GM12878 (cell line): Measurements from ENCODE around the gene GARNL3. TPM values are rescaled to one million over a fixed set of nuclear protein-coding genes. Genes with fewer than 3 reads are reported as not detected.

Source experiments
- ATAC-seq: fragments of 200-7000 bp; cut with Tn5 transposase; 3 replicates; pipeline ENCODE4 v1.9.1; 2020; ENCODE audit warnings: mild to moderate bottlenecking, moderate library complexity
- BruUV-seq: library from RNA; stranded (reverse); fragments of 400-500 nt; replicated peaks from 2 replicates; lab custom pipeline; 2021; lab: Mats Ljungman, UMichigan
- CTCF ChIA-PET: fragments of 300-600 bp; sonication (Branson Sonifier 250); formaldehyde crosslinking; extraction: SDS; loops from one replicate; lab custom pipeline; 2021; ENCODE audit warnings: inconsistent platforms; lab: Yijun Ruan, JAX
- POLR2A ChIA-PET: fragments of 350-600 bp; formaldehyde crosslinking; extraction: SDS; loops from one replicate; lab custom pipeline; 2021; ENCODE audit warnings: inconsistent platforms; lab: Charles Lee
- RAD21 ChIA-PET: fragments of 300-600 bp; sonication (Branson Sonifier 250); formaldehyde crosslinking; loops from one replicate; lab custom pipeline; 2023; ENCODE audit warnings: antibody characterized with exemption; ENCODE audit not compliant: unreplicated experiment; lab: Charles Lee
- SMC1A ChIA-PET: fragments of 300-600 bp; sonication (Branson Sonifier 250); formaldehyde crosslinking; loops from one replicate; lab custom pipeline; 2023; ENCODE audit not compliant: unreplicated experiment, uncharacterized antibody; lab: Charles Lee
- DNase-seq: peaks from one replicate; pipeline ENCODE4 v3.0.0-alpha.2; 2011; ENCODE audit warnings: low read depth, low spot score
- FAIRE-seq: peaks from 3 replicates; lab custom pipeline; 2011; peaks lifted over from hg19 to GRCh38; lab: Jason Lieb, UNC
- H2AFZ ChIP-seq: 2 replicates; pipeline ENCODE4 v1.6.0; 2011; ENCODE audit warnings: low read depth, low read length, control low read depth; ENCODE audit not compliant: control insufficient read depth
- H3K27ac ChIP-seq: 2 replicates; pipeline ENCODE4 v1.5.1; 2011; ENCODE audit warnings: control low read depth; ENCODE audit not compliant: control insufficient read depth, insufficient read depth
- H3K27me3 ChIP-seq, 2 experiments: replicated peaks in 1 of 2; 2 replicates each; pipeline versions ENCODE4 v1.6.0 to v1.6.1; 2011; ENCODE audit warnings: low read length in 1 of 2; ENCODE audit not compliant: control insufficient read depth in 2 of 2, insufficient read depth in 2 of 2
- H3K36me3 ChIP-seq, 2 experiments: 2 replicates each; pipeline ENCODE4 v1.5.1; 2011; ENCODE audit warnings: low read length in 1 of 2; ENCODE audit not compliant: control insufficient read depth in 2 of 2, insufficient read depth in 2 of 2
- H3K4me1 ChIP-seq: 2 replicates; pipeline ENCODE4 v1.6.1; 2011; ENCODE audit warnings: mild to moderate bottlenecking, low read length, moderate library complexity, mixed read lengths; ENCODE audit not compliant: control insufficient read depth, insufficient read depth
- H3K4me2 ChIP-seq: 2 replicates; pipeline ENCODE4 v1.6.0; 2011; ENCODE audit warnings: control low read depth; ENCODE audit not compliant: control insufficient read depth, insufficient read depth
- H3K4me3 ChIP-seq: fragments of 200-600 bp; sonication (generic); 2 replicates; pipeline ENCODE4 v1.5.1; 2016
- H3K79me2 ChIP-seq: 2 replicates; pipeline ENCODE4 v1.6.0; 2011; ENCODE audit warnings: low read length; ENCODE audit not compliant: control insufficient read depth, insufficient read depth
- H3K9ac ChIP-seq: 2 replicates; pipeline ENCODE4 v1.8.0; 2011; ENCODE audit warnings: low read length, control low read depth, mixed read lengths; ENCODE audit not compliant: control insufficient read depth, insufficient read depth
- H3K9me3 ChIP-seq: replicated peaks from 3 replicates; pipeline ENCODE4 v1.5.1; 2011; ENCODE audit warnings: mild to moderate bottlenecking, low read length; ENCODE audit not compliant: control insufficient read depth, insufficient read depth
- H4K20me1 ChIP-seq: 2 replicates; pipeline ENCODE4 v1.6.0; 2011; ENCODE audit not compliant: control insufficient read depth, insufficient read depth
- BACH1 ChIP-seq: fragments of 450-650 bp; IDR thresholded peaks from 2 replicates; pipeline ENCODE4 v1.6.1; 2017; ENCODE audit warnings: mild to moderate bottlenecking, borderline replicate concordance
- CBX5 ChIP-seq: sonication (generic); IDR thresholded peaks from 2 replicates; pipeline ENCODE4 v1.6.1; 2016; ENCODE audit warnings: low read depth, moderate library complexity, mild to moderate bottlenecking, inconsistent platforms
- EED ChIP-seq: sonication (generic); IDR thresholded peaks from 2 replicates; pipeline ENCODE4 v1.6.1; 2016; ENCODE audit warnings: antibody characterized with exemption, low read depth
- FOXM1 ChIP-seq: IDR thresholded peaks from 2 replicates; pipeline ENCODE4 v1.6.1; 2012; ENCODE audit warnings: low read depth, mild to moderate bottlenecking, inconsistent platforms, low read length, moderate library complexity
- IKZF2 ChIP-seq, 2 experiments: fragments of 450-650 bp; IDR thresholded peaks; 2 replicates each; pipeline ENCODE4 v1.6.1; 2017; ENCODE audit warnings: mild to moderate bottlenecking in 2 of 2, moderate library complexity in 2 of 2
- MYB ChIP-seq: fragments of 150-350 bp; IDR thresholded peaks from 2 replicates; pipeline ENCODE4 v1.6.1; 2014; ENCODE audit warnings: mild to moderate bottlenecking, low read depth, low read length, borderline replicate concordance
- PML ChIP-seq: IDR thresholded peaks from 2 replicates; pipeline ENCODE4 v1.6.1; 2012; ENCODE audit warnings: low read length, inconsistent platforms
- RAD21 ChIP-seq: IDR thresholded peaks from 2 replicates; pipeline ENCODE4 v1.6.1; 2011; ENCODE audit warnings: mild to moderate bottlenecking, low read depth, low read length, moderate library complexity; ENCODE audit not compliant: insufficient read depth
- RUNX3 ChIP-seq: IDR thresholded peaks from 2 replicates; pipeline ENCODE4 v1.6.1; 2012; ENCODE audit warnings: low read length, inconsistent platforms
- SMARCA5 ChIP-seq: fragments of 450-650 bp; IDR thresholded peaks from 2 replicates; pipeline ENCODE4 v1.6.1; 2017; ENCODE audit warnings: mild to moderate bottlenecking
- SPI1 ChIP-seq: IDR thresholded peaks from 2 replicates; pipeline ENCODE4 v1.6.1; 2011; ENCODE audit warnings: low read depth, mild to moderate bottlenecking, low read length, moderate library complexity, borderline replicate concordance; ENCODE audit not compliant: insufficient read depth
- STAT1 ChIP-seq: fragments of 450-650 bp; conservative IDR thresholded peaks from 2 replicates; pipeline ENCODE4 v1.6.1; 2014; ENCODE audit warnings: antibody characterized with exemption, mild to moderate bottlenecking
- ZBED1 ChIP-seq: IDR thresholded peaks from 2 replicates; pipeline ENCODE4 v1.6.1; 2016; ENCODE audit warnings: borderline replicate concordance
- ZNF274 ChIP-seq: IDR thresholded peaks from one replicate; pipeline ENCODE4 v1.8.0; 2011; ENCODE audit not compliant: insufficient read length, insufficient read depth
- ZZZ3 ChIP-seq: IDR thresholded peaks from 2 replicates; pipeline ENCODE4 v1.6.1; 2011; ENCODE audit warnings: low read depth; ENCODE audit not compliant: control insufficient read depth, insufficient read length
- WGBS: methylation state at CpG from one replicate; pipeline ENCODE4 v1.1.6; 2016; ENCODE audit warnings: low lambda C conversion rate; ENCODE audit not compliant: insufficient replicate concordance, insufficient coverage; ENCODE audit errors: missing lambda C conversion rate; 5-methylcytosine and 5-hydroxymethylcytosine counted together
- in situ Hi-C: fragments of 300-500 bp; cut with MboI; formaldehyde crosslinking; loops from 9 replicates; pipeline ENCODE4 v1.14.3; 2018; ENCODE audit warnings: mixed read lengths
- intact Hi-C: fragments of 100-400 bp; cut with micrococcal nuclease; formaldehyde crosslinking; loops from one replicate; pipeline ENCODE4 v1.14.2; 2022; ENCODE audit not compliant: unreplicated experiment
- polyA plus RNA-seq, 11 experiments: library from polyadenylated mRNA; depleted of rRNA in 4 of 11; unstranded in 6 of 11; stranded (reverse) in 5 of 11; fragments of >200 nt; fragmentation: Nextera tagmentation in 4 of 11; fragmentation: Illumina TruSeq in 1 of 11; extraction: Ambion mirVana in 4 of 11; extraction: Trizol in 1 of 11; gene quantifications; 1 replicate in 1 of 11; 2 replicates in 10 of 11; pipeline versions ENCODE4 v1.2.1 to v1.2.3, GENCODE V29; 2011 to 2016; ENCODE audit warnings: inconsistent platforms in 2 of 11, missing spikeins in 2 of 11, low read depth in 1 of 11
- total RNA-seq, 4 experiments: library from RNA; depleted of rRNA in 3 of 4; stranded (reverse); fragments of >200 nt in 3 of 4; fragmentation: Illumina TruSeq in 1 of 4; extraction: Trizol in 1 of 4; gene quantifications; 2 replicates each; pipeline versions ENCODE4 v1.2.1 to v1.2.3, GENCODE V29; 2013 to 2021
- TF ChIP-seq, protein P1 (sequence below): IDR thresholded peaks from 2 replicates; pipeline ENCODE4 v1.6.1; 2012; ENCODE audit warnings: mild to moderate bottlenecking, low read depth, low read length

Gene GARNL3
- total and polyA plus RNA-seq, 10 of the 15 experiments (the other 5 are each of a cell fraction or from before 2014, with no cell fraction given) = 0.89 to 13.2 (median 6.3) TPM

DNA sequence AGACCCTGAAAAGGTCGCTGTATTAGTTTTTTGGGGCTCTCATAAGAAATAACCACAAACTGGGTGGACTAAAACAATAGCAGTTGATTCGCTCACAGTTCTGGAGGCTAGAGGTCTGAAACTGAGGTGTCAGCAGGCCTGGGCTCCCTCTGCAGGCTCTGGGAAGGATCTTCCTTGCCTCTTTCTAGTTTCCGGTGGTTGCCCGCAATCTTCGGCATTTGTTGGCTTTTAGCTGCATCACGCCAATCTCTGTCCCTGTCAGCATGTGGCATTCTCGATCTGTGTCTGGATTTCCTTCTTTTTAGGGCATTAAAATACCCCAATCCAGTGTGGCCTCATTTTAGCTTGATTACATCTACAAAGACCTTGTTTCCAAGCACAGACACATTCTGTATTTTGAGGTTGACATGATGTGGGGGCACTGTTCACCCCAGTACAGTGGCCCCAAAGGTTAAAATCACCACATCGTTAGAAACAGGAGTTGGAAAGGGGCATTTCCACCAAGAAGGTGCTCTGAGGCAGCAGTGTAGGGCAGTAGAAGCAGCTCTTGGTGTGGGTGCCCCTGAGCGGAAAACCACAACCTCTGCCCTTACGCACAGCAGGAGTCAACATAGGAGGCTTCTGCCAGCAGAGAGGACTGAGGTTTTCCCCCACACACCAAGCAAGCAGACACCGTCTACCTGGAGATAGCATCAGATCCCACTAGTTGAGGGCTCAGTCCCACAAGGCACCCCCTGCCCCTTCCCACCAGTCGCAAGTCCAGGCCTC is 173.1 kb downstream of the GARNL3 start:
- no peak overlapping the region for H3K27ac ChIP-seq

DNA sequence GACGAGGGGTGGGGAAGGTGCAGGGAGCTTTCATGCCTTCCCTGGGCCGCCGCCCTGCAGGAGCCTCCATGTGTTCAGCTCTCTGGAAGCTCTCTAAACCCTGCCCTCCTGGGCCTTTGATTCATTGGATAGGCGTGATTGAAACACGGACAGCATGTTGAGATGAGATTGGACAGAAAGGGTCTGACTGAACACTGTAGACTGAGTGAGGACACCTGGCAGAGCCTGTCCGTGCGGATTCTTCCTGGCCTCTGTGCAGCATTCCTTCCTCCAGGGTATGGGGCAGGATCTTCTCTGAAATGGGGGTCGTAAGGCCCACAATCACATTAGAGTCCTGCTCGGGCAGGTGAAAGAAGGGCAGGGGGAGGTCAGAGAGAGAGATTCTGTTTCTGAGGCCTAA is 173.8 kb downstream of the GARNL3 start:
- POLR2A ChIA-PET = no interaction called here
- H4K20me1 ChIP-seq = no peaks in the 10 kb centered on the region
- peaks cover 16 to 42% of the 10 kb centered on the region in 2 experiments for H3K36me3 ChIP-seq
- ATAC-seq = no peak
- H3K4me2 ChIP-seq = no peak overlapping the region
- no peak for DNase-seq
- H3K4me1 ChIP-seq = no peaks in the 10 kb centered on the region
- H3K27ac ChIP-seq = no peak overlapping the region
- CTCF ChIA-PET = interaction anchor here (0.7 kb wide), 1 partner anchor 130 kb away, joined by 3 read pairs; no protein-coding TSS in a partner anchor
- in situ Hi-C loops = no loop called here
- no peak for FAIRE-seq
- H3K9me3 ChIP-seq = no peaks in the 10 kb centered on the region; the same call in 2 of the 3 replicates
- BruUV-seq = no TSS peak
- WGBS = 97% methylated on average over 9 of the region's 9 CpGs
- H3K9ac ChIP-seq = no peak overlapping the region
- H2AFZ ChIP-seq = no peak overlapping the region
- no peaks in the 10 kb centered on the region for H3K27me3 ChIP-seq
- intact Hi-C loops = no loop called here
- RAD21 ChIA-PET = no interaction called here
- no peaks in the 10 kb centered on the region for H3K79me2 ChIP-seq
- no peak overlapping the region for H3K4me3 ChIP-seq
- SMC1A ChIA-PET = no interaction called here
- no peak for TF ChIP-seq RUNX3
- no peak for TF ChIP-seq RAD21
- TF ChIP-seq, protein P1, sequence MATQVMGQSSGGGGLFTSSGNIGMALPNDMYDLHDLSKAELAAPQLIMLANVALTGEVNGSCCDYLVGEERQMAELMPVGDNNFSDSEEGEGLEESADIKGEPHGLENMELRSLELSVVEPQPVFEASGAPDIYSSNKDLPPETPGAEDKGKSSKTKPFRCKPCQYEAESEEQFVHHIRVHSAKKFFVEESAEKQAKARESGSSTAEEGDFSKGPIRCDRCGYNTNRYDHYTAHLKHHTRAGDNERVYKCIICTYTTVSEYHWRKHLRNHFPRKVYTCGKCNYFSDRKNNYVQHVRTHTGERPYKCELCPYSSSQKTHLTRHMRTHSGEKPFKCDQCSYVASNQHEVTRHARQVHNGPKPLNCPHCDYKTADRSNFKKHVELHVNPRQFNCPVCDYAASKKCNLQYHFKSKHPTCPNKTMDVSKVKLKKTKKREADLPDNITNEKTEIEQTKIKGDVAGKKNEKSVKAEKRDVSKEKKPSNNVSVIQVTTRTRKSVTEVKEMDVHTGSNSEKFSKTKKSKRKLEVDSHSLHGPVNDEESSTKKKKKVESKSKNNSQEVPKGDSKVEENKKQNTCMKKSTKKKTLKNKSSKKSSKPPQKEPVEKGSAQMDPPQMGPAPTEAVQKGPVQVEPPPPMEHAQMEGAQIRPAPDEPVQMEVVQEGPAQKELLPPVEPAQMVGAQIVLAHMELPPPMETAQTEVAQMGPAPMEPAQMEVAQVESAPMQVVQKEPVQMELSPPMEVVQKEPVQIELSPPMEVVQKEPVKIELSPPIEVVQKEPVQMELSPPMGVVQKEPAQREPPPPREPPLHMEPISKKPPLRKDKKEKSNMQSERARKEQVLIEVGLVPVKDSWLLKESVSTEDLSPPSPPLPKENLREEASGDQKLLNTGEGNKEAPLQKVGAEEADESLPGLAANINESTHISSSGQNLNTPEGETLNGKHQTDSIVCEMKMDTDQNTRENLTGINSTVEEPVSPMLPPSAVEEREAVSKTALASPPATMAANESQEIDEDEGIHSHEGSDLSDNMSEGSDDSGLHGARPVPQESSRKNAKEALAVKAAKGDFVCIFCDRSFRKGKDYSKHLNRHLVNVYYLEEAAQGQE = no peak
- TF ChIP-seq PML = no peak
- no peak for TF ChIP-seq BACH1
- TF ChIP-seq STAT1 = no peak
- no peak for TF ChIP-seq MYB
- no peak for TF ChIP-seq ZNF274
- no peak for TF ChIP-seq SMARCA5
- TF ChIP-seq EED = no peak
- no peak for TF ChIP-seq SPI1
- TF ChIP-seq CBX5 = no peak
- no peak for TF ChIP-seq ZZZ3
- TF ChIP-seq IKZF2 (IDR thresholded peaks at IDR 0.05) = no peak

More for the DNA sequence above, 173.1 kb downstream of the GARNL3 start:
- H3K4me3 ChIP-seq = no peak overlapping the region
- ChIA-PET CTCF (no interaction called here), RAD21 (no interaction called here), SMC1A (no interaction called here), POLR2A (interaction anchor here (0.7 kb wide), 1 partner anchor 135 kb away, joined by 8 read pairs; no protein-coding TSS in a partner anchor)
- no peaks in the 10 kb centered on the region for H3K79me2 ChIP-seq
- H3K9ac ChIP-seq = no peak overlapping the region
- peaks cover 16 to 41% of the 10 kb centered on the region in 2 experiments for H3K36me3 ChIP-seq
- no peaks in the 10 kb centered on the region for H3K4me1 ChIP-seq
- TF ChIP-seq FOXM1 (no peak), ZBED1 (no peak)
- in situ Hi-C loops = no loop called here
- no peaks in the 10 kb centered on the region for H3K27me3 ChIP-seq
- no peaks in the 10 kb centered on the region for H4K20me1 ChIP-seq
- H3K9me3 ChIP-seq = no peaks in the 10 kb centered on the region; the same call in 2 of the 3 replicates
- BruUV-seq = no TSS peak
- H3K4me2 ChIP-seq = no peak overlapping the region
- intact Hi-C loops = no loop called here
- ATAC-seq (no peak), DNase-seq (no peak), FAIRE-seq (no peak)
- H2AFZ ChIP-seq = no peak overlapping the region
- 98% methylated on average over 12 of the region's 12 CpGs for WGBS
